Dermis blood vessel endothelial cell (primary cell): ENCODE measurements around the gene DENND1A. TPM values are rescaled to one million over a fixed set of nuclear protein-coding genes. Genes with fewer than 3 reads are reported as not detected.

Experiments
- DNase-seq: peaks from one replicate; pipeline ENCODE4 v3.0.0; 2010
- total RNA-seq: library from RNA; depleted of rRNA; stranded (reverse); fragments of >200 nt; gene quantifications from 2 replicates; pipeline ENCODE4 v1.2.3, GENCODE V29; 2014

DENND1A gene
- total RNA-seq, 1 donor from 2014 or later = 9.5 TPM

GRCh38 chr9:123421801-123422455 is 508.0 kb downstream of the DENND1A start:
- no peak for DNase-seq

DNA sequence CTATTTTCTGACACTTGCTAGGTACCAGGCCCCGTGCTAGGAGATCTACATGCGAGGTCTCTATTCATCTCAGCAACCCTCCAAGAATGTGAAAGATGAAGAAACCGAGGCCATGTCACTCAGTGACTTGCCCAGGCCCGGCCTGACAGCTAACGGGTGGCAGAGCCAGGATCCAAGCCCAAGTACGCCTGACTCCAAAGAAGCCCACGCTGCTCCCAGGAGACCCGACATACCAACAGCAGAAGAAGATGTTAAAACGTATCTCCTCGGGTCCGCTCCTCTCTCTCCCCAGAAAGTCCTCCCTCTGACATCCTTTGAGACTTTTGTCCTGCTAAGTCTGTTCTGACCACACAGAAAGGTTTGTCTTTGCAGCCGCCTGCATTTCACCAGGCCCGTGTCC is 508.7 kb downstream of the DENND1A start:
- no peak for DNase-seq

DNA sequence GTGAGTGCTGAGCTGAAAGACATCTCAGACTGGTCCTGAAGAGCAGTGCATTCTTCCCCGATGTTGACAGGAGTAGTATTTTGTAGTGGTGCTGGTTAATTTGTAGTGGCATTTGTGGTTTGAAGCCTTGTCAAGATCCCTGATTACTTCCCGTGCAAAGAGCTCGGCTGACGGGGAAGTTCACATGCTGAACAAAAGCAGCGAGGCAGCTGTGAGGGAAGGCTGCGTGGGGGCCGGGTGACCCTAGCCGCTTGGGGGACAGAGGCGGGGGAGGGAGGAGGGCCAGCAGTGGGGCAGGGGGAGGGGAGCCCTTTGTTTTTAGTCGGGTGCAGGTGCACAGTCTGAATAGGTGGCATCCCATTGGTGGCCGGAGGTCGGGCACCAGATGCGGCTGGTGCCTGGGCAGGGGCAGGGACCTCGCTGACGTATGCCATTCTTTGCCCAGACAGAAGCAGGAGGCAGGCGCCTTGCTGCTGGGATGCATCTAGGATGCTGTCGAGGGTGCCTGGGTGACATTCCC is 509.3 kb downstream of the DENND1A start:
- DNase-seq = no peak

DNA sequence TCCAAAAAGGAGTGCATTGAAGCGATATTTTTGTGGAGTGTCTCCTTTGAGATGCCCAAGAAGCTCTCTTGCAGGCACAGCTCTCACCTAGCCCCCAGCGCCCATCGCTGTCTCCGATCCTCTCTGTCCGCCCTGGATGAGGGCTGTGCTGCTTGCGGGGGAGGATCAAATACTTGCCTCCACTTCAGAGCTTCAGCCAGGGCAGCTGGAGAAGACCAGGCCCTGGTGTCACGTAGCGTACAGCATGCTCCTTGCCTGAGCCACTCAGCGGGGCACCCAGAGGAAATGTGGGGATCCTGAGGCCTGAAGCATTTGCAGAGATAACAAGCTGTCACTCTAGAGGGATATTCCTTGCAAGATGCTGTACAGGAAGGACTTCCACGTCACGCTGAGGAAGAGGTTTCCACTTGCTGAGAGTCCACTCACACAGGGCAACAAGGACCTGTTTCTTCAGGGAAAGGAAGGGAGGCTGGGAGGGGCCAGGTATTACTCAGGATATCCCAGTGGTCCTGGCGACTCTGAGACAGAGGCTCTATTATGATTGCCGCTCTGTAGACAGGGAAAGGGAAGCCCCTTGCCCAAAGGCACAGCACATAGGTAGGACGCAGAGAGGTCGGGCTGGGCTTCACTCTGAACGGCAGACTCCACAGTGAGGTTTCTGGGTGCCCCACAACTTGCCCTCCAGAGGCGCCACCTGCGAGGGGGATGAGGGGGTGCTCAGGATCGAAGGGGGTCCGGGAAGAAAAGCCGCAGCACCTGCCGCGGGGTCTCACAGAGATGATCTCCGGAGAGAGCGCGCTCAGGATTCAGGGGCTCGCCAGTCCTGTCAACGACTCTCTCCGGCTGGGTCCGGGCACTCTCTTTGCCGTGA is 510.0 kb downstream of the DENND1A start:
- no peak for DNase-seq

DNA sequence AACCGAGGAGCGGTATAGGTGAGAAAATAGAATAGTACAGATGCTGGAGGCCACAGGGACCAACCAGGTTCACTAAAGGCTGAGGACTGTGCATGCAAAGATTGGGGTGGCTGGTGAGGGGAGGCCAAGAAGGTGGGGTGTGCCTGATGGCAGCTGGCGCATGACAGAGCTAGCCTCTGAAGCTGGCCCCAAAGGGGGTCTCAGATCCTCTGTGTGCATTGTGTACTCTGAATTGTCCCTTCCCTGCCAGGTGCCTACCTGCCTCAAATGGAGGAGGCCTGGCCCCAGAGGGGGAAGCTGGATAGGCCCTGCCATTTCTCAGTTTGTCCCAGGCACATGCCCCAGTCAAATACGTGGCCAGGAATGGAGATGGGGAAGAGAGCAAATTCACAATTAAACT is 510.8 kb downstream of the DENND1A start:
- no peak for DNase-seq

DNA sequence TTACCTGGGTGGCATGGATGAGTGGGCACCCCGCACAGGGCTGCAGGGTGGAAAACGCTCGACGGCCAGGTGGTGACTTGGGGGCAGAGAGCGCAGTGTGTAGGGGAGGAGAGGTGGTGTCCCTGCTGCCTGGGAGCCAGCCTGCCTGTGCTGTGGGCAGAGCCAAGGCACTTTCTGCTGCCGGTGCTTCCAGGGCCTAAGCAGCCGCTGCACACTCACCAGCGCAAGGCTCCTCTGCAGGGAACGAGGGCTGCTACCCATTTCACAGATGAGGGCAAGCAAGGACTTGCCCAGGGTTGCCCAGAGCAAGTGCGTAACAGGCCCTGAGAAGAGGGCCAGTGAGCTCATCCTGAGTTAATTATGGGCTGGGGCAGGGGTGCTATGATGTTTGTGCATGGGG is 511.4 kb downstream of the DENND1A start:
- no peak for DNase-seq

- no peak for DNase-seq
Measured at GRCh38 chr9:123418052-123418430, 511.9 kb downstream of the DENND1A start.

GRCh38 chr9:123417289-123418051 is 512.5 kb downstream of the DENND1A start:
- no peak for DNase-seq

DNA sequence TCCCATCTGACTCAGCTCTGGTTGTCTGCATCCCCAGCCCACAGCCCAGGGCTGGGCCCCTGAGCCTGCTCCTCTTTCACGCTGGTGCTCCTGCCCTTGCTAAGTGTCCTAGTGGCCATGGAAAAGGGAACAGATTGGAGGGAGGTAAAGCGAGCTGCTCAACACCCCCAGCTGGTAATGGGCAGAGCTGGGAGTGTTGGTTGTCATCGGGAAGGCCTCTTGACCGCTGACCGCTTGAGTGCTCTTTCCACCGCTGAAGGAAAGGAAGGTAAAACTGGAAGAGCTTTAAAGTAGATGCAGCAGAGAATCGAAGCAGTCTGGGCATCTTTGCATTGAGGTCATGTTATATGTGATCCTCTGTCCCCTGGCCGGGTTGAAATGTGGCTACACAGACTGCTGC is 513.8 kb downstream of the DENND1A start:
- DNase-seq = no peak

- no peak for DNase-seq
Measured at GRCh38 chr9:123414936-123415930, 514.7 kb downstream of the DENND1A start.

DNA sequence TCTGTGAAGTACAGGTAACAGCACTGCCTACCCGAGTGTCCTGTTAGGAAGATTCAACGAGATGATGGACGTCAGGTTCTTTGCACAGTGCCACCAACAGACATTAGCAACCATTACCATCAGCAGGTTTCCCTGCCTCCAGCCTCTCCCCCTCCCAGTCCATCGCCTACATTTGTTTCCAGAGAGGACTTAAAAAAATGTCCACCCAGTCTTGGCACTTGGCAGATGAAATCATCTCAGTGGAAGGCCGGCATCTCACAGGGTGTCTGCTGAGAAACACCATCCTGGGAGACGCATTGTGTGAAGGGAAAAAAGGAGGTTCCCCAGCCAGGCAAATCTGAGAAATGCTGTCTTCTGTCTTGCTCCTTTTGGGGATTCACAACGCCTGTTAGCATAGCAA is 515.7 kb downstream of the DENND1A start:
- DNase-seq = no peak

DNA sequence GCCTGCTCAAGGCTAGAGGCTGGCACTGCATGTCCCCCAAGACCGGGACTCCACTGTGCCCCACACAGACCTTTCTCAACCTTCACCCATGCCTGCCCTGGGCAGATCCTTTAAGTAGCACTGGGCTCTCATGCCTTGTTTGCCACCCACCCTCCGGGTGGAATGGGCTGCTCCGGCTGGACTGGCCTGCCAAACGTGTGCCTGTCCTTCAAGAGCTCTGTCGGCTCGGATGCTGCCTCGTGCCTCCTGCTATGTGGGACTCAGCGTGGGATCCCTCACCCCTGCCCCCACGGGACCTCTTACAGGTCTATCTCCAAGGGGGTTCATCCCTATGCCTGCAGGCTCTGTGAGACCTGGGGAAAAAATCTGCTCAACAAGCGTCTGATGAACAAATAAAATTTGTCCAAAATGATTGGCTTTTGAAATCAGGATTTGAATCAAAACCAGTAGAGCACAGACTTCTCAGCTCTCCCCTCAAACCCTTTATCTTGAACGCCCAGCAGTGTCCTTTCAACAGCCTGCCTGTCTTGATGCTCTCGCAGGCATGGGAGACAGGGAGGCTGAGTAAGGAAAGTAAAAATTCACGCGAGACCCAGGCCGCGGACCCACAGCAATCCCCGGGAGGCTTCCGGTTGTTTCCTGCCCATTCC is 517.6 kb downstream of the DENND1A start:
- DNase-seq = no peak

DNA sequence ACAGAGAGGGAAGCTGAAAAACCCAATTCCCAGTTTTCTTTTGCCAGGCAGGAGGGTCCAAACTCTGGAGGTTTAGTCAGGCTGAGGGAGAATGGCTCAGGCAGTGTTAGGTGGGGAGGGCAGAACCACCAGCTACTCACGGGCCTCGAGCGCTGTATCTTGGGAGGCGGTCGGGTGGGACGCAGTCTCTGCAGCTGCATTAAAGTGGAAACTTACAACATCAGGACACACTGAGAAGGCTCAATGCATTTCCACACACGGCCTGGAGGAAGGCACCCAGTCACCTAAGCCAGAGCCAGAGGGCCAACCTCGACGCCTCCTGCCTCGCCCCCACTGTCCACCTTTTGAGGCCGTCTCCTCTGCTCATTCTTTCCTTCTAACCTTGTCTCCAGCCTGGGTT is 518.3 kb downstream of the DENND1A start:
- no peak for DNase-seq

DNA sequence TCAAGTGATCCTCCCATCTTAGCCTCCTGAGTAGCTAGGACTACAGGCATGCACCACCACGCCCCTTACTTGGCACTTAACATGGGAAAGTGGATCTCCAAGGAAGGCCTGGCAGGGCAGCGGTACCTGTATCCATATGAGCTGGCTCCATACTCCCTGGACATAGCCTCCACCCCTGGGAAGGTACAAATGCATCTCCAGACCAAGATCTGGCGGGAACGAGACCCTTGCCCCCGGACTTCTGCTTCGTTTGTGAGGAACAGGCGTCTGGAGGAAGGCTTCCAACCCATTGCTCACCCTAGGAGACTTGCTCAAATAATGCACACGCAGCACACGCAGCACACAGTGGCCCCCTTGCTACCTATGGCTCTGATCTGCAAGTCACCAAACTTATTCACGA is 518.7 kb downstream of the DENND1A start:
- DNase-seq = no peak

DNA sequence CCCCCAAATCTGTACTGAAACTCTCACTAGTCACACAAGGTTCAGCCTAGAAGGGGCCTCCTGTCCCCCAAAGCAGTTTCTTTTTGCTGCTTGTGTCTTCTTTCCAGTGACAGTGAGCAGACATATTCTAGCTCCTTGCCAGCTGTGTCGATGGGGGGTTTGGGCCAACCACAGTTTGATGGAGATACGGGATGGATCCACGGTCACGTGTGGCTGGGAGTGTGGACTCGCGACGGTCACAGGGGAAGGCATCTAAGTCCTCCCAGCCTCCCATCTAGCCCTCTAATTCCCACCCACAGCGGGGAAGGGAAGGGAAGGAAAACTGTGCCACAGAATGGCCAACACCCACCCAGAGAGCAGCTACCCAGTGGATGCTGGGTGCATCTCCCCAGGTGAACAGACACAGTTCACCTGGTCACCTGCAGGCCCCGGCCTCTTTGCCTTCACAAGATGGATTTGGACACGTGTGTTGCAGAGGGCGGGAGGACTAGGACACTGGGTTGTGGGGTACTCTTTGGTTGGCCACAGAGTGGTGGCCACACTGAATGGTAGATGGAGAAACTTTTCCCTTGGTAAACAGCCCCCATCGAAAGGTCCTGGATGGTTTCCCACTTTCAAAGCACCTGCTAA is 519.5 kb downstream of the DENND1A start:
- no peak for DNase-seq

GRCh38 chr9:123408313-123409262 is 521.3 kb downstream of the DENND1A start:
- DNase-seq = no peak

GRCh38 chr9:123407217-123407851 is 522.6 kb downstream of the DENND1A start:
- DNase-seq = peak; percentile 7

DNA sequence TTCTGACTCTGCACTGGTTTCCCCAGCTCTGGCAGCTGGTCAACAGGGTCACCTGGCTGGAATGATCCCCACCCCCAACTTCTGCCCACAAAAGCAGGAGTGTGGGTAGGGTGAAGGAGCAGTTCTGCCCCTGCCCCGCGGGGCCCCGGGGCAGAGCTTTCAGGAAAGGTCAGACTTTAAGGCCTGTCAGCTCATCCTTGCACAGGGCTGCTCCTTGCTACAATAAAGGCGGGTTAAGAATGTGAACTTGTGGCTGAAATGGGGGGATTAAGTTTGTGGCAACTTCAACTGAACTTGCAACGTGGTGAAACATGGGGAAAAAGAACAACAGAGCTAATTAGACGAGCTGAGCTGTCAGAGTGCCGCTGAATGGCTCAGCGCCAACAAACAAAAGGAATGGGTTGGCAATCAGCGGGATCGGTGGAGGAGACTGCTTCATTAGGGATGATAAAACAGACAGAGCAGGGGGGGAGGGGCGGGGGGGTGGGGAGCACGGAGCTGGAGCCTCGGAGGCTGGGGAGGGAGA is 523.2 kb downstream of the DENND1A start:
- no peak for DNase-seq

- DNase-seq = no peak
Measured at GRCh38 chr9:123406016-123406415, 523.9 kb downstream of the DENND1A start.
